HG02642 (cell line): ENCODE results near the gene TMEM185B.
"Not testable (repeated sequence)": the region's sequence is repeated elsewhere in the genome, so short reads cannot be mapped to it uniquely, and the experiment has no call there.

ENCODE experiments used
- ATAC-seq: cut with Tn5 transposase; IDR thresholded peaks from one replicate; pipeline ENCODE4 v1.9.1; 2021; ENCODE audit warnings: mild to moderate bottlenecking; ENCODE audit not compliant: unreplicated experiment, poor library complexity

Gene TMEM185B

DNA sequence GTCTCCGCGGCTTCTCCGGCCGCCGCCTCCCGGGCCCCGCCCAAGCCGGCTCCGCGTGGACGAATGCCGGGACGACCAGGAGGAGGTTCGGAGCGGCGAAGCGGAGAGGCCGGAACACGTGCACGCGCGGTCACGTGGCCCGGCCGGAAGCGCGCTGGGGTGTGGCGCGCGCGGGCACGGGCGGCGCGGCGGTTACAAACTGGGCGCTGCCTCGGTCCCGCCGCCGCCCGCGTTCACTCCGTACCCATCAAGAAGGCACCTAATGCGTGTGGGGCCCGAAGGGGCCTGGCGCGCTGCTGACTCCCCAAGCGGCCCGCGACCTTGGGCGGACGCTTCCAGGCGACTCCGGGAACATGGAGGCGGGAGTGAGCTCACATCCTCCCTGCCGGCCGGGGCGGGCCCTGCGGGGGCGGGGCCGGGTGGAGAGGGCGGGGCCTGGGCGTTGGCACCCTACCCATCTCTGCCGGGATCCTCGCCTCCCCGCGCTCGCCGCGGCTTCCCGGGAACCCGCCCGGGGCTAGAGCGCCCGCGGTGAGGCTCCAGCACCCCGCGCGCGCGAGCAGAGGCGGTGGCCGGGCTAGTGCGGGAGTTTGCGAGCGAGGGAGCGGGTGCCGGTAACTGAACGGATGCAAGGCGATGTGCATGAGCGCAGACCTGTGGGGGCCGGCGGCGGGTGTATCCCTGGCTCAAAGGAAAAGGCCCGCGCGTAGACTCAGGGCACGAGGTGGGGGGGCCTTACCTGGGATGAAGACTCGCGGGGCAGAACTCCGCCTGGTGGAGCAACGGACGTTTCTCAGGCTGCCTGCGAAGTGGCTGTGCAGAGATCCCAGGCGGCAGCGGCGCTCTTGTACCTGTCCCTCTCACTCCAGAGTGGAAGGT, at the start of gene TMEM185B:
TSS of gene TMEM185B (minus strand) at position 367 of the 879 bp plus-strand sequence. CDS start 424 bp downstream, outside the sequence.
- peak; percentile 88 for ATAC-seq

DNA sequence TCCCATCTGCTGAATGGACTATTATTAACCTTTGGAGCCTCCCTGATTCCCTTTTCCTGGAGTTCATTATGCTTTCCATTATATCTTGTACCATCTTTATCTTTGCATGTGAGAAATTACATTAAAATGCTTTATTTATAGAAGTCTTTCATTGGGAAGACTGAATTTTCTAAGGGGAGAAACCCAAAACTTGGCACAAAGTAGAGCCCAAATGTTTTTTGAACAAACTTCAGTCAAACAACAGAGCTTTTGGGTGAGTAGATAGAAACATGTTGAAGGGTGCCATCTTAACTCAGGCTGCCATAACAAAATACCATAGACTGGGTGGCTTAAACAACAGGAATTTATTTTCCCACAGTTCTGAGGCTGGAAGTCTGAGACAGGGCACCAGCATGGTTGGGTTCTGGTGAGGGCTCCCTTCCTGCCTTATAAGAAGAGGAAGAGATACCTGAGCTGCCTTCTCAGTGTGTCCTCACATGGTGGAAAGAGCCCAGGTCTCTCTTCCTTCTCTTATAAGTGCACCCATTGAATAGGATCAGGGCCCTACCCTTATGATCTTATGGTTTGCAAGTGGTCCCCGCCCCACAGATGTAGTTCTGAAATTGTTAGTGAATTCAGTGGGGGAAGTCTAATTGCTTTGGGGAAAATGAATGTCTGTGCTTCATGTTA, 48.6 kb upstream of the TMEM185B start:
- peak; percentile 43 for ATAC-seq

DNA sequence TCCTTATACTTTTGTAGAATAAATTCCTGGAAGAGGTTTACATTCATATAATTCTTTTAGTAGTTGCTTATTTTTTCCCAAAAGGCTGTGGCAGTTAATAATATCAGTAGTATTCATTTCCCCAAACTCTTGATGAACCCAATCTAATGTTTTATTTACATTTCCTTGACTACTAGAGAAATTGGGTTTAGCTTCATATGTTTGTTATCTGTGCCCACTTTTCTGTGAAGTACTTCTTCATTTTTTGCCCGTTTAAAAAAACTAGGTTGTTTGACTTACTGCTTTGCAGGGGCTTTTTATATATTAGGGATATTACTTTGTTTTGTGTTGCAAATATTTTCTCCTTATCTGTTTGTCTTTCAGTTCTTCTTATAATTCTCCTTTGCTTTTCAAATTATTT, 46.6 kb upstream of the TMEM185B start:
- ATAC-seq = no peak

- ATAC-seq = no peak
Observed at GRCh38 chr2:120269076-120269744, 46.0 kb upstream of the TMEM185B start.

GRCh38 chr2:120267348-120267747, 44.1 kb upstream of the TMEM185B start:
- no peak for ATAC-seq

DNA sequence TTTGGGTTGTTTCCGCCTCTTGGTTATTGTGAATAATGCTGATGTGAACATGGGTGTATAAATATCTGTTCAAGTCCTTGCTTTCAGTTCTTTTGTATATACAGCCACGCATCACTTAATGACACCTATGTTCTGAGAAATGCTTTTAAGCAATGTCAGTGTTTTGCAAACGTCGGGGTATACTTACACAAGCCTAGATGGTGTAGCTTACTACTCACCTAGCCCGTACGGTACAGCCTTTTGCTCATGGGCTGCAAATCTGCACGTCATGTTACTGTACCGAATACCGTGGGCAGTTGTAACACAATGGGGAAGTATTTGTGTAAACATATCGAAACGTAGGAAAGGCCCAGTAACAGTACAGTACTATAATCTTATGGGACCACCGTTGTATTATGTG, 41.8 kb upstream of the TMEM185B start:
- peak; percentile 47 for ATAC-seq

GRCh38 chr2:120262761-120263428, 39.7 kb upstream of the TMEM185B start:
- no peak for ATAC-seq

DNA sequence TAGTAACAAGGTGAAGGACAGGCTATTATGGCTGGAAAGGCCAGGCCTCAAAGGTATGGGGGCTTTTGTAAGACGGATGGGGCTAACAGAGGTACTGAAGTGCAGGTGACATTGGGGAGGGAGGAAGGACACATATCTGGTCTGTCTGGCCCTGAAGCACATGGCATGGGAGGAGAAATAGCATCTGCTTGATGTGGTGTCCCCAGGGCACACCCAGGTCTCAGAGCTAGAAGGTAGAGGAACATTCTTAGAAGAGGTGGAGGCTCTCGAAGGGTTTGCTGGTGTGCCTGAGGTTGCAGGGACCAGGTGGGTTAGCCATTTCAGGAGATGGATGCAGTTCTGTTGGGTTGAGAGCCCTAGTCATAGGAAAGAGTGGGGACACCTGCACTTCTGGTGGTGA, 39.0 kb upstream of the TMEM185B start:
- ATAC-seq = no peak

DNA sequence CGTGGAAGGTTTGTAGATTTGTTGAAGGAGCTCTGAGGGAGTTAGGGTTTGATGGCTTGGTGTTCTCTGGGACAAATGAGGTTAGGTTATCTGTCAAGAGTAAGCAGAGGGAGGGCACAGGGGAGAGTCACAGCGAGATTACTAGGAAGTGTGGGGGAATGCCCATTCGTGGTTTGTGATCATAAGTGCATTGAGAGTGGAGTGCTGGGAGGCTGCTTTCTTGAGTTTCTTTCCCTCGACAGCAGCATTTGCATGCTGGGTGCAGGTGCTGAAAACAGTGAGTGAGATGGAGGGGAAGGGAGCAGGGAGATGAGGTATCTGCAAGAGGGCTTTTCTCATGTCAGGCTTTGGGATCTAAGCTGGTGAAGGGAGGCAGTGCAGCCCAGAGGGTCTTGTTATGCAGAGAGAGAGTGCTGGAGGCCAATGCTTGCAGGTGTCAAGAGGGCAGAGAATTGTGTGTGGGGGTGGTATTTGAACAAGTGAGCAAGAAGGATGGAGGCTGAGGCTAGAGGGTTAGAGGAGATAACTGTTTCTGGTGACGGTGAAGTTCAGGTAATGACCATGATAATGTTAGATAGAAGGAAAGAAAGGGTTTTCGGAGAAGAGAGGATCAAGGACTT, 38.3 kb upstream of the TMEM185B start:
- ATAC-seq = peak; percentile 87

DNA sequence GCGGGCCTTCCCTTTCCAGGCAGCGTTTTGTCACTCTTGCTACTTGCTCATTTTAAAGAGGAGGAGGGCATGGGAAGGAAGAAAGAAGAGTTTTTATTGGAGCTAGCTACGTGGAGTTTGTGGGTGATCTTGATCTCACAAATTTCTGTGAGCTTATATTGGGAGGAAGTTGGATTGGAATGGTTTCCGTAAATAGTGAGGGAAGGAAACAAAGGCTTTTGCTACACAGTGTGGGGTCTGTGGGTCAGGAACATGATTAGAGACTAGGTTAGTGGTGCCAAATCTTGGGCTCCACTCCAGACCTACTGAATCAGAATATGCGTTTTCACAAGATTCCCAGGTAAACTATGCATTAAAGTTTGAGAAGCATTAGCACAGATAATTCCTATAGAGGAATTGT, 37.5 kb upstream of the TMEM185B start:
- no peak for ATAC-seq

DNA sequence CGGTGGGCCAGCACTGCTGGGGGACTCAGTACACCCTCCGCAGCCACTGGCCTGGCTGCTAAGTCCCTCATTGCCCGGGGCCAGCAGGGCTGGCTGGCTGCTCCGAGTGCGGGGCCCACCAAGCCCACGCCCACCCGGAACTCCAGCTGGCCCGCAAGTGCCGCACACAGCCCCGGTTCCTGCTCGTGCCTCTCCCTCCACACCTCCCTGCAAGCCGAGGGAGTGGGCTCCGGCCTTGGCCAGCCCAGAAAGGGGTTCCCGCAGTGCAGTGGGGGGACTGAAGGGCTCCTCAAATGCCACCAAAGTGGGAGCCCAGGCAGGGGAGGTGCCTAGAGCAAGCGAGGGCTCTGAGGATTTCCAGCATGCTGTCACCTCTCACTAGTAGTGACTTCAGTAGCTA, 36.7 kb upstream of the TMEM185B start:
- not testable (repeated sequence) for ATAC-seq

GRCh38 chr2:120258196-120258595, 35.0 kb upstream of the TMEM185B start:
- no peak for ATAC-seq

DNA sequence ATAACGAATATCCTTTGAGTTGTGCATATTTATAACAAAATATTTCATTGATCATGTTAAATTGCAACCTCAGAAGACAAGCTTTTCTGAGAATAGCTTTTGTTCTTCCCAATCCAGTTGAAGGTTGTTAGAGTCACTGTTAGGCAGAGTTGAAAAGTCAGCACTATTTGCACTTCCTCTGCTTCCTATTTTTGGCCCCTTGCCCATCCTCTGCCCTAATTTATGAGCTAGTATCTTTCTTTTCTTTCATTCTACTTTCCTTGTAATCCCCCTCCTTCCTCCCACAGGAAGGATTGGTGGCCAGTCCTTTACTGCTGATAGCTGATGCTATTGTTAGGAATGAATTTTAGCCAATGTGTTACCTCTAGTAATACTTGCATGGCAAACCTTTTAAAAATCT, 34.3 kb upstream of the TMEM185B start:
- no peak for ATAC-seq

- ATAC-seq = no peak
Observed at GRCh38 chr2:120256651-120257000, 33.4 kb upstream of the TMEM185B start.

- ATAC-seq = no peak
Observed at GRCh38 chr2:120255986-120256650, 32.9 kb upstream of the TMEM185B start.

DNA sequence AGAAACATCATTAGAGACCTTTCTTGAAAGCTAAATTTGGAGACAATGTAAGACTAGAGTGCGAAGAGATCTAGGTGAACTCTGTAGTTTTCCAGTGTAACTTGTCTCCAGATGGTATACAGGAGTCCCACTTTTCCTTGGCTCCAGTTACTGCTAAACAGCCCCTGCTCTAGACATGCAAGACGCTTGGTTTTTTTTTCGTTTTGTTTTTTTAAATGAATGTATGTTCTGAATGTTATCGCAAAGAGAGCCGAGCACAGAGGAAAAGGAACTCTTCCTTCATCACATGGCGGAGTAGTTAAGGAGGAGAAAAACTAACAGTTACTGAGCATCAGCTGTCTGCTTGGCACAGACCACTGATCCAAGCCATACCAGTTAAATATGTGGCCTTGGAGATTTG, 31.9 kb upstream of the TMEM185B start:
- ATAC-seq = no peak

GRCh38 chr2:120254178-120254577, 31.0 kb upstream of the TMEM185B start:
- ATAC-seq = no peak

GRCh38 chr2:120253021-120253882, 30.1 kb upstream of the TMEM185B start:
- peak; percentile 32 for ATAC-seq
